Measurements from ENCODE around the gene FAM240B. TPM values are rescaled to one million over a fixed set of nuclear protein-coding genes. Genes with fewer than 3 reads are reported as not detected.

FAM240B gene
- total and polyA plus RNA-seq, 4 donors: not detected

GRCh38 chr9:38768351-38768761 lies 48.4 kb upstream of the FAM240B start:
- WGBS: 89% methylated on average over 9 of the region's 9 CpGs
- no peak for DNase-seq (ENCODE audit: low spot score)
- TF ChIP-seq EGR1 (IDR thresholded peaks at IDR 0.05; ENCODE audit: low read depth in 2 of 2) (no peak), SP1 (IDR thresholded peaks at IDR 0.05) (no peak), REST (IDR thresholded peaks at IDR 0.05) (no peak), JUND (IDR thresholded peaks at IDR 0.05) (no peak)
- TF ChIP-seq, protein P1, sequence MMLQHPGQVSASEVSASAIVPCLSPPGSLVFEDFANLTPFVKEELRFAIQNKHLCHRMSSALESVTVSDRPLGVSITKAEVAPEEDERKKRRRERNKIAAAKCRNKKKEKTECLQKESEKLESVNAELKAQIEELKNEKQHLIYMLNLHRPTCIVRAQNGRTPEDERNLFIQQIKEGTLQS (IDR thresholded peaks at IDR 0.05): no peak
- no peak overlapping the region for H3K9ac ChIP-seq (ENCODE audit: low read depth in 1 of 2, low read length in 2 of 2)
- H3K36me3 ChIP-seq (ENCODE audit: control insufficient read depth in 4 of 4, insufficient read depth in 3 of 4, low read depth in 1 of 4, low read length in 3 of 4): no peaks in the 10 kb centered on the region
- H3K4me3 ChIP-seq (ENCODE audit: low read depth in 1 of 3, low read length in 3 of 3): no peak overlapping the region
- no peaks in the 10 kb centered on the region for H3K4me1 ChIP-seq (ENCODE audit: control insufficient read depth in 4 of 4, insufficient read depth in 4 of 4, low read length in 3 of 4)
- no peaks in the 10 kb centered on the region for H3K9me3 ChIP-seq (ENCODE audit: control insufficient read depth in 4 of 4, low read length in 3 of 4)
- H3K27ac ChIP-seq (ENCODE audit: low read depth in 1 of 2, low read length in 2 of 2): no peak overlapping the region
- H3K27me3 ChIP-seq (ENCODE audit: control insufficient read depth in 4 of 4, insufficient read depth in 4 of 4, low read length in 3 of 4): peaks cover 0 to 4% (median 0%) of the 10 kb centered on the region in 4 donors

DNA sequence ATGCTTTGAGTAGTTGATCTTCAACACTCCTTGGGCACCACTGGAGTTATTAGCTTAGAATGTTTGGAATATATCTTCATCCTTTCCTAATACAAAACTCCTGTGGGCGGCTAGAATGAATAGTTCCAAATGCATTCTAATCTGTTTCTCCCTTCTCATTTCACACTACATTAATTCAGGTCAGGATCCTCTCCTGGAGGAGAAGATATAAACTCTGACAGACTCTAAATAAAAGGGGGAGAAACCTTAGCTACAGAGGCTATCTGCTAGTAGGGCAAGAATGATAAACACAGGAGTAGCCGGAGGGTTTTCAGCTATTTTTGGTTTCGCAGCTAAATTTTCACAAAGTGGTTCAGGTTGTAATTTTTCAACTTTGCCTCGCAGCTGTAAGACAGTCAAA lies 45.2 kb upstream of the FAM240B start:
- Histone ChIP-seq H3K9me3 (ENCODE audit: control insufficient read depth in 4 of 4, low read length in 3 of 4) (no peaks in the 10 kb centered on the region), H3K36me3 (ENCODE audit: control insufficient read depth in 4 of 4, insufficient read depth in 3 of 4, low read depth in 1 of 4, low read length in 3 of 4) (no peaks in the 10 kb centered on the region), H3K27ac (ENCODE audit: low read depth in 1 of 2, low read length in 2 of 2) (no peak overlapping the region), H3K9ac (ENCODE audit: low read depth in 1 of 2, low read length in 2 of 2) (no peak overlapping the region), H3K4me1 (ENCODE audit: control insufficient read depth in 4 of 4, insufficient read depth in 4 of 4, low read length in 3 of 4) (no peaks in the 10 kb centered on the region), H3K4me3 (ENCODE audit: low read depth in 1 of 3, low read length in 3 of 3) (no peak overlapping the region), H3K27me3 (ENCODE audit: control insufficient read depth in 4 of 4, insufficient read depth in 4 of 4, low read length in 3 of 4) (peaks cover 0 to 4% (median 0%) of the 10 kb centered on the region in 4 donors)
- no peak for DNase-seq (ENCODE audit: low spot score)
- TF ChIP-seq SP1 (IDR thresholded peaks at IDR 0.05) (no peak), YY1 (IDR thresholded peaks at IDR 0.05) (no peak), RXRA (IDR thresholded peaks at IDR 0.05) (no peak), JUND (IDR thresholded peaks at IDR 0.05) (no peak), NR2F2 (IDR thresholded peaks at IDR 0.05) (no peak), MAX (IDR thresholded peaks at IDR 0.05) (no peak), GABPA (IDR thresholded peaks at IDR 0.05 in 1 of 2, conservative IDR thresholded peaks at IDR 0.05 in 1 of 2) (no peak), HNF4G (IDR thresholded peaks at IDR 0.05) (no peak), EGR1 (IDR thresholded peaks at IDR 0.05; ENCODE audit: low read depth in 2 of 2) (no peak), REST (IDR thresholded peaks at IDR 0.05) (no peak), RAD21 (IDR thresholded peaks at IDR 0.05) (no peak), FOXA2 (IDR thresholded peaks at IDR 0.05) (no peak), FOXA1 (IDR thresholded peaks at IDR 0.05) (no peak), ZBTB33 (IDR thresholded peaks at IDR 0.05) (no peak)
- TF ChIP-seq, protein P1 (IDR thresholded peaks at IDR 0.05): no peak
- 71% methylated on average over 4 of the region's 4 CpGs for WGBS

All from liver (tissue), 9 donors.